ENCODE measurements around the gene ANKRD37. TPM values are rescaled to one million over a fixed set of nuclear protein-coding genes. Genes with fewer than 3 reads are reported as not detected.
A peak's percentile ranks its signal among the peaks of the same experiment; 100 is the strongest.

The ANKRD37 gene
- total and polyA plus RNA-seq, 9 of the 15 experiments (the other 6 are each of a cell fraction or from before 2014, with no cell fraction given): 1.3 to 53.7 (median 3.6) TPM

DNA sequence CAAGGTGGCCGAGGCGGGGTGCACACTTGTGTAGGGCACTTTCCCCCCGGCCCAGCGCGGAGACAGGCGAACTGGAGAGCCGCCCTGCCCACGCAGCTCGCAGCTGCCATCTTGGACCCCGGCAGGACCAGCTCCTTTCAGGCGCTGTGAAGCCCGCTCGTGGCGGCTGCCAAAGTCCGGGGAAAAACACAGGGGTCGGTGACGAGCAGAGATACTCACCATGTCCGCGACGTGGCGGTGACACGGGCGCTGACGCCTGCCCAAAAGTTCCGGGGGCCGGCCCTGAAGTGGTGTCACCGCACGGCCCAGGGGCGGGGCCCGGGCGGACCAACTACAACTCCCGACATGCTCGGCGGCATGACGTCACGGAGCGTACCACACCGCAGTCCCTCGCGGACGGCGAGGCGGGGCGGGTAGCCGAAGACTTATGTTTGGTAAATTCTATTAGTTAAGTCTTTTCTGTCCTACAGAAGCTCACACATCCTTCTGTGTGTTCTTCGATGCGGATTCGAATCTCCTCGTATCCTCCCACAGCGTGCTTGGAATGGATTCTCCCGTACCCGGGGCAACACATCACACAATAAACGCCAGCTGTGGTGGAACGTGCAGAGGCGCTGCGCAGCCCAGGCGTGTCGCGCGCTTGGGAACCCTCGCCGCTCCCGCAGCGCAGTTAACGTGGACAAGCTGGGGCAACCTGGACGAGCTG, 29.2 kb downstream of the ANKRD37 start, which contains the start of gene UFSP2 (continued):
- TF ChIP-seq, protein P1, sequence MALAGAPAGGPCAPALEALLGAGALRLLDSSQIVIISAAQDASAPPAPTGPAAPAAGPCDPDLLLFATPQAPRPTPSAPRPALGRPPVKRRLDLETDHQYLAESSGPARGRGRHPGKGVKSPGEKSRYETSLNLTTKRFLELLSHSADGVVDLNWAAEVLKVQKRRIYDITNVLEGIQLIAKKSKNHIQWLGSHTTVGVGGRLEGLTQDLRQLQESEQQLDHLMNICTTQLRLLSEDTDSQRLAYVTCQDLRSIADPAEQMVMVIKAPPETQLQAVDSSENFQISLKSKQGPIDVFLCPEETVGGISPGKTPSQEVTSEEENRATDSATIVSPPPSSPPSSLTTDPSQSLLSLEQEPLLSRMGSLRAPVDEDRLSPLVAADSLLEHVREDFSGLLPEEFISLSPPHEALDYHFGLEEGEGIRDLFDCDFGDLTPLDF (CRISPR knock-in tag; IDR thresholded peaks at IDR 0.05): no peak
- TF ChIP-seq MCM7 (IDR thresholded peaks at IDR 0.05): no peak
- peak; percentile 53 for TF ChIP-seq POLR2B (IDR thresholded peaks at IDR 0.05; ENCODE audit: low read depth, partially characterized antibody)
- no peak for TF ChIP-seq ZNF253 (CRISPR knock-in tag; conservative IDR thresholded peaks at IDR 0.05)
- TF ChIP-seq TOE1 (IDR thresholded peaks at IDR 0.05; ENCODE audit: borderline replicate concordance): peak; percentile 78
- TF ChIP-seq TOE1 (CRISPR knock-in tag; IDR thresholded peaks at IDR 0.05; ENCODE audit: borderline replicate concordance, low read depth): no peak
- TF ChIP-seq SUPT5H (IDR thresholded peaks at IDR 0.05): peak; percentile 67
- no peak for TF ChIP-seq MEF2D (tag; conservative IDR thresholded peaks at IDR 0.05; ENCODE audit: low read depth)
- peak; percentile 82 for TF ChIP-seq FOXP1 (CRISPR knock-in tag; IDR thresholded peaks at IDR 0.05)
- no peak for TF ChIP-seq NCOA4 (IDR thresholded peaks at IDR 0.05; ENCODE audit: partially characterized antibody)
- no peak for TF ChIP-seq ZNF316 (IDR thresholded peaks at IDR 0.05)
- peak; percentile 98 for TF ChIP-seq CREM (IDR thresholded peaks at IDR 0.05; ENCODE audit: low read depth)
- TF ChIP-seq KLF6 (CRISPR knock-in tag; IDR thresholded peaks at IDR 0.05; ENCODE audit: borderline replicate concordance): peak; percentile 31; the same call in 1 of the 2 replicates
- TF ChIP-seq GATAD2B (IDR thresholded peaks at IDR 0.05; ENCODE audit: borderline replicate concordance): peak; percentile 53; the same call in 1 of the 2 replicates
- no peak for TF ChIP-seq ATF4 (CRISPR knock-in tag; IDR thresholded peaks at IDR 0.05)
- peak; percentile 44; the same call in 1 of the 2 replicates for TF ChIP-seq KLF1 (tag; IDR thresholded peaks at IDR 0.05)
- TF ChIP-seq, protein P2, sequence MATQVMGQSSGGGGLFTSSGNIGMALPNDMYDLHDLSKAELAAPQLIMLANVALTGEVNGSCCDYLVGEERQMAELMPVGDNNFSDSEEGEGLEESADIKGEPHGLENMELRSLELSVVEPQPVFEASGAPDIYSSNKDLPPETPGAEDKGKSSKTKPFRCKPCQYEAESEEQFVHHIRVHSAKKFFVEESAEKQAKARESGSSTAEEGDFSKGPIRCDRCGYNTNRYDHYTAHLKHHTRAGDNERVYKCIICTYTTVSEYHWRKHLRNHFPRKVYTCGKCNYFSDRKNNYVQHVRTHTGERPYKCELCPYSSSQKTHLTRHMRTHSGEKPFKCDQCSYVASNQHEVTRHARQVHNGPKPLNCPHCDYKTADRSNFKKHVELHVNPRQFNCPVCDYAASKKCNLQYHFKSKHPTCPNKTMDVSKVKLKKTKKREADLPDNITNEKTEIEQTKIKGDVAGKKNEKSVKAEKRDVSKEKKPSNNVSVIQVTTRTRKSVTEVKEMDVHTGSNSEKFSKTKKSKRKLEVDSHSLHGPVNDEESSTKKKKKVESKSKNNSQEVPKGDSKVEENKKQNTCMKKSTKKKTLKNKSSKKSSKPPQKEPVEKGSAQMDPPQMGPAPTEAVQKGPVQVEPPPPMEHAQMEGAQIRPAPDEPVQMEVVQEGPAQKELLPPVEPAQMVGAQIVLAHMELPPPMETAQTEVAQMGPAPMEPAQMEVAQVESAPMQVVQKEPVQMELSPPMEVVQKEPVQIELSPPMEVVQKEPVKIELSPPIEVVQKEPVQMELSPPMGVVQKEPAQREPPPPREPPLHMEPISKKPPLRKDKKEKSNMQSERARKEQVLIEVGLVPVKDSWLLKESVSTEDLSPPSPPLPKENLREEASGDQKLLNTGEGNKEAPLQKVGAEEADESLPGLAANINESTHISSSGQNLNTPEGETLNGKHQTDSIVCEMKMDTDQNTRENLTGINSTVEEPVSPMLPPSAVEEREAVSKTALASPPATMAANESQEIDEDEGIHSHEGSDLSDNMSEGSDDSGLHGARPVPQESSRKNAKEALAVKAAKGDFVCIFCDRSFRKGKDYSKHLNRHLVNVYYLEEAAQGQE (IDR thresholded peaks at IDR 0.05; ENCODE audit: borderline replicate concordance): no peak
- TF ChIP-seq, protein P2 (CRISPR knock-in tag; IDR thresholded peaks at IDR 0.05; ENCODE audit: low read depth): 0 out of 2 replicates have a peak, but pooled peaks have one; percentile 12

Measured in K562 (cell line).